ENCODE measurements around the gene HLA-F. TPM values are rescaled to one million over a fixed set of nuclear protein-coding genes. Genes with fewer than 3 reads are reported as not detected.

HLA-F gene
- total RNA-seq, 1 experiment from 2014 or later, result not detected

- in situ Hi-C loops (cut with HindIII; ENCODE audit: low sequenced_read_pairs), result no loop called here
- no peak for DNase-seq (ENCODE audit: low spot score)
These were observed 16.1 kb downstream of the HLA-F start for GRCh38 chr6:29739136-29739881.

DNA sequence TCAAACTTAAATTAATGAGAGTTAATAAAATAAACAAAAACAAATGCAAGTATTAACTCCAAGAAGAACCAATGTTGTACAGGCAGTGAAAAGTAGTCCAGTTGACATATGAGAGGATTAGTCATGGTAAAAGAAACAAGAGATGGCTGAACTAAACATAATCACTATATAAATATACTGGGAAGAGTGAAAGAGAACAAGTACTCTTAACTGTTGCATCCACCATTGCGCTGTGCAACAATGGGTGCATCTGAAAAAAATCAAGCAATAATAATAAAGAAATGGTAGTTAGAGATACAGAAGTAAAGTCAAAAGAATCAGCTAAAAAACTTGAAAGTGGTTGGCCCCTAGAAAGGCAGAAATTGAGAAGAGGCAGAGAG, 16.6 kb downstream of the HLA-F start:
- in situ Hi-C loops (cut with HindIII; ENCODE audit: low sequenced_read_pairs), result no loop called here
- DNase-seq (ENCODE audit: low spot score), result no peak

- no peak for DNase-seq (ENCODE audit: low spot score)
- in situ Hi-C loops (cut with HindIII; ENCODE audit: low sequenced_read_pairs), result no loop called here
These were observed 18.4 kb downstream of the HLA-F start for GRCh38 chr6:29741592-29741991.

DNA sequence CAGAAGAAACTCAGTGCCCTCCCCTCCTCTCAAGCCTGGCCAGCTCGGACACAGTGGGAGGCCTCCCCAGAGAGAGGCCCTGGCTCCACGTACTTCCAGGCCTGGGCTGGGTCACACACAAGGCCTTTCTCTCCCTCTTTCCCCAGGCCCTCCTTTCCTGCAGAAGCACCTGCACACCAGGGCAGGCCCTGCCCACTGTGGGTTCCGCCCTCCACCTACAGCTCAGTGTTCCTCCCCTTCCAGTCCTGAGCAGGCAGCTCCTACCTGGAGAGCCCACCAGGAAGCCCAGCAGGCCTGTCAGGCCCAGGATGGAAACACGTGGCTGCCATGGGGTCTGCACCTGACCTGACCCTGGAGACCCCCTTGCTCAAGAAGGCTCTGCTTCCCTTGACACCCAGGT, 18.9 kb downstream of the HLA-F start:
- in situ Hi-C loops (cut with HindIII; ENCODE audit: low sequenced_read_pairs), result no loop called here

DNA sequence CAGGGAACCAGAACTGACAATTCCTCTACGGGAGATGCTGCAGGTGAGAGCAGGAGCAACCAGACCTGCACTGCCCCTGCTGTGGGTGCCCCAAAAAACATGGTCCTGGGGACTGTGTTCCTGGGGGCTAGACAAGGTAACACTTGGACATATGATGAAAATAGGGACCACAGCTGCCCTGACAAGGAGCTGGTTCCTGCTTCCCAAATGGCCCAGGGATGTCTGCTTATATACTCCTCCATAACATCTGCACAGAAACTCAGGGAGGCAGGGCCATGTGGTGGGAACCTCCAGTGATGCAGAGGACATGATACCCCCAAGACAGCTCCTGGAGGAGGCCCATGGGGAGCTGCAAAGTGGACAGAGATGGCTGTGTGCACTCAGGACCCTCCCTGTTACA, 19.8 kb downstream of the HLA-F start:
- in situ Hi-C loops (cut with HindIII; ENCODE audit: low sequenced_read_pairs), result no loop called here
- no peak for DNase-seq (ENCODE audit: low spot score)

More for the DNA sequence above, 18.9 kb downstream of the HLA-F start:
- no peak for DNase-seq (ENCODE audit: low spot score)

DNA sequence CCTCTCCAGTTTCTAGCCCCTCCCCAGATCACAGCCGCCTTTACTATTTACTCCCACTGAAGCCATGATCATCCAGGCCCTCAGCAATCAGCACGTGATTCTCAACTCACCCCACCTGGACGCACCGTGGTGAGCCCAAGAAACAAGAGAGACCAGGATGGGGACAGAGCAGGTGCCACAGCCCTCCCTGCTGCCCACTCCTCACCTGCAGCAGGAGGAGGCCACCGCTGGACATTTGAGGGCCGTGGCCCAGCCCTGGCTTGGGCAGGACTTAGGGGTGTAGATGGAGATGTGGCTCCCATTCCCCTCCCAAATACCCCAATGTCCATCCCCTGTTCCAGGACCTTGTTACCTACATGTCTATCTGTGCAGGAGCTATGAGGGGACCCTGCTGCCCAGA, 20.3 kb downstream of the HLA-F start:
- in situ Hi-C loops (cut with HindIII; ENCODE audit: low sequenced_read_pairs), result no loop called here
- DNase-seq (ENCODE audit: low spot score), result no peak

- in situ Hi-C loops (cut with HindIII; ENCODE audit: low sequenced_read_pairs), result no loop called here
These were observed 20.9 kb downstream of the HLA-F start for GRCh38 chr6:29744131-29744530.

GRCh38 chr6:29744621-29745020, 21.4 kb downstream of the HLA-F start:
- no peak for DNase-seq (ENCODE audit: low spot score)
- in situ Hi-C loops (cut with HindIII; ENCODE audit: low sequenced_read_pairs), result no loop called here

More at GRCh38 chr6:29744131-29744530, 20.9 kb downstream of the HLA-F start:
- DNase-seq (ENCODE audit: low spot score), result no peak

- in situ Hi-C loops (cut with HindIII; ENCODE audit: low sequenced_read_pairs), result no loop called here
- no peak for DNase-seq (ENCODE audit: low spot score)
These were observed 22.2 kb downstream of the HLA-F start for GRCh38 chr6:29745386-29745785.

DNA sequence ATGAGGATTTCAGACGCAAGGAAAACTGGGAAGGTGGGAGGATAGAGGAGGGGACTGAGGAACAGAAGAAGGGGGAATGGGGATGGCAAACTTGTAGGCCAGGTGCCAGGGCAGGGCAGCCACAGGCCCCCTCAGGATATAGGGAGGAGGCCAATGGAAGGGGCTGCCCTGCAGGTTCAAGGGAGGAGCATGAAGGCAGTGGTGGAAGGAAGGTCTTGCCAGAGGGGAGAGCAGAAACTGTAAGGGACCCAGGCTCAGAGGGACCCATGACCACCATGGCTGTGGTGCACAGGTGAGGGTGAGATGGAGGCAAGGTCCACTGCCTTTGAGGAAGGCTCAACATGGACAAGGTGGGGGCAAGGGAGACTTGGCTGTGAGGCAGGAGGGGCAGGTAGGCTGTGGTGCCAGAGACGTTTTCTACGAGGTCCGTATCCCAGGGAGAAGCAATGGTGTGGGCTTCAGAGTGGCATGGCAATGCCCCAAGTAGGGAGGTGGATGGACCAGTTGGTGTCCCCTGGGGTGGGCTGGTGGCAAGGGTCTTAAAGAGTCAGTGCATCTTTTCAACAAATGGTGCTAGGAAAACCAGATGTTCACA, 22.7 kb downstream of the HLA-F start:
- in situ Hi-C loops (cut with HindIII; ENCODE audit: low sequenced_read_pairs), result no loop called here
- no peak for DNase-seq (ENCODE audit: low spot score)

- in situ Hi-C loops (cut with HindIII; ENCODE audit: low sequenced_read_pairs), result no loop called here
- no peak for DNase-seq (ENCODE audit: low spot score)
These were observed 23.8 kb downstream of the HLA-F start for GRCh38 chr6:29746846-29747687.

- in situ Hi-C loops (cut with HindIII; ENCODE audit: low sequenced_read_pairs), result no loop called here
- DNase-seq (ENCODE audit: low spot score), result no peak
These were observed 24.5 kb downstream of the HLA-F start for GRCh38 chr6:29747688-29748250.

- peak; percentile 91 for DNase-seq (ENCODE audit: low spot score)
- in situ Hi-C loops (cut with HindIII; ENCODE audit: low sequenced_read_pairs), result no loop called here
These were observed 25.4 kb downstream of the HLA-F start for GRCh38 chr6:29748391-29749307.

DNA sequence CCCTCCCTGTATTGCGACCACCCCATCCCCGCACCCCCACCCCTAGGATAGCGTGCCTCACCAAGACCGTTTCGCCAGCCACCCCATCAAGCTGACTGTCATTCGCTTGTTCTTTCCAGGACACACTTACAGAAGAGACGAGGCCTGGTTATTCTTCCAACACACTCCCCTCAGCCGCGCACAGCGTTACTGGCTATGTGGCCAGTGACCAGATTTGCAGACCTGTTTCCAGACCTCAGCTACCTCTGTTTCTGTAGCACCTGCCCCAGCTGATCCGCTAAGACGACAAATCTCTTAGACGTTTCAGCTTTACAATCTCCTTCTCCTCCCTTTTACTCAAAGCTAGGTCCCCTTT, 26.1 kb downstream of the HLA-F start:
- no peak for DNase-seq (ENCODE audit: low spot score)
- in situ Hi-C loops (cut with HindIII; ENCODE audit: low sequenced_read_pairs), result no loop called here

GRCh38 chr6:29749668-29750067, 26.4 kb downstream of the HLA-F start:
- no peak for DNase-seq (ENCODE audit: low spot score)
- in situ Hi-C loops (cut with HindIII; ENCODE audit: low sequenced_read_pairs), result no loop called here

DNA sequence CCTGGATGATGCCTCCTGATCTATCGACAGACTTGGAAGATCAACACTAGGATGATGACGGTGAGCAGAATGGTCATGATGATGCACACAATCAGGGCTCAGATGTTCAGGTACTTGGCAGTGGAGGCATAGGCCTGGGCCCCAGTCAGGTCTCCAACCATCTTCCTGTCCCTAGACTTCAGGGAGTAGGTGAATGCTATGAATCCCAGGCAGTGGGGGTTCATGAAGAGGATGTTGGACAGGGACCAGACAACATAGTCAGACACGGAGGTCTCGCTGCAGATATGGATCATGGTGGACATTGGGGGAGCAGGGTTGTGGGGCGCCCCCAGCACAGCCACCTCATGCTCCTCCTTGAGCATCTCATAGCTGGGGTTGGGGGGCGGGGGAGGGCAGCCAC, 27.5 kb downstream of the HLA-F start:
- in situ Hi-C loops (cut with HindIII; ENCODE audit: low sequenced_read_pairs), result no loop called here
- no peak for DNase-seq (ENCODE audit: low spot score)

- in situ Hi-C loops (cut with HindIII; ENCODE audit: low sequenced_read_pairs), result no loop called here
- no peak for DNase-seq (ENCODE audit: low spot score)
These were observed 28.2 kb downstream of the HLA-F start for GRCh38 chr6:29751480-29751879.

GRCh38 chr6:29752451-29753308, 29.4 kb downstream of the HLA-F start:
- in situ Hi-C loops (cut with HindIII; ENCODE audit: low sequenced_read_pairs), result no loop called here
- peak; percentile 79 for DNase-seq (ENCODE audit: low spot score)
